Left colon (tissue), 2 donors: ENCODE results near the gene GUCY2D. TPM values are rescaled to one million over a fixed set of nuclear protein-coding genes. Genes with fewer than 3 reads are reported as not detected.

ENCODE experiments used
- ATAC-seq: fragments of 200-7000 bp; cut with Tn5 transposase; one replicate; pipeline ENCODE4 v1.9.1; 2020; ENCODE audit warnings: mild to moderate bottlenecking, moderate library complexity
- DNase-seq, 2 donors: peaks; one replicate each; pipeline ENCODE4 v3.0.0-alpha.2; 2020
- intact Hi-C, 2 donors: fragments of 100-400 bp; cut with DNase I in 1 of 2; cut with micrococcal nuclease in 1 of 2; formaldehyde crosslinking; loops; one replicate each; pipeline versions ENCODE4 v1.11.2 to v1.14.0; 2022; cut with DNase I, micrococcal nuclease
- total RNA-seq, 2 donors: library from RNA; stranded (reverse); fragmentation: NEBNext Ultra II Directional; extraction: Animal tissue kit (Norgen Biotek cat#: 25700); gene quantifications; one replicate each; pipeline ENCODE4 v1.2.1, GENCODE V29; 2021
- donor health status: DM: no; HTN: no; CAD: no.
- donor health status: DM: yes; HTN: yes; CAD: no.

Gene GUCY2D
- total RNA-seq, 2 donors from 2014 or later = not detected

DNA sequence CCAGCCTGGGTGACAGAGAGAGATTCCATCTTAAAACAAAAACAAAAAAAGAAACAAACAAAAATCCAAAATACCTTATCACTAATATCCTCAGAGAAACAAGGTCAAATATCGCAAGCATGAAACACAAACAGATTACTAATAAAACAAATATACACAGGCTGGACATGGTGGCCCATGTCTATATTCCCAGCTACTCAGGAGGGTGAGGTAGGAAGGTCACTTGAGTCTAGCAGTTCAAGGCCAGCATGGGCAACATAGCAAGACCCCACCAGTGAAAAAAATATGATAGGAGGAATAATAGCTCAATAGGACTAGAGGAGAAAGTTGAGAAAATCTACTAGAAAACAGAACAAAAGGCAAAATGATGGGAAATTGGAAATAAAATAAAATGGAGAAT, 29.5 kb downstream of the GUCY2D start:
- no peak for ATAC-seq
- intact Hi-C loops = no loop called here
- DNase-seq = no peak

DNA sequence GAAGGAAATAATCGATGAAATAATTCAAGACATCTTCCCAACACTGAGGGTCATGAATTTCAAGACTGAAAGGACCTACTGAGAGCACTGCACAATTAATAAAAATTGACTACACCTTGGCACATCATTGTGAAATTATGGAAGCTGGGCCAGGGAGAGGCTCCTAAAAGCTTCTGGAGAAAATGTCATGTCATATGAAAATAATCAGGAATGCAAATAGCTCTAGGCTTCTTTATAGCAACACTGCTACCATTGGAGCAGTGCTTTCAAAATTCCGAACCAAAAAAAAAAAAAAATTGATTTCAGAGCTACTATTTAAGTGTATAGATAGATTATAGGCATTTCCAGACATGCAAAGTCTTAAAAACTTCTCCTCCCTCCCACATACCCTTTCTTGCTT, 30.0 kb downstream of the GUCY2D start:
- ATAC-seq (no peak), DNase-seq (no peak)
- intact Hi-C loops = no loop called here

GRCh38 chr17:8038954-8039610, 36.7 kb downstream of the GUCY2D start, which contains the start of gene ALOX15B:
ALOX15B (plus strand) TSS chr17:8039059; CDS start chr17:8039156, 97 bp downstream.
- DNase-seq (peak; percentile 74 to 83), ATAC-seq (peak; percentile 98)

DNA sequence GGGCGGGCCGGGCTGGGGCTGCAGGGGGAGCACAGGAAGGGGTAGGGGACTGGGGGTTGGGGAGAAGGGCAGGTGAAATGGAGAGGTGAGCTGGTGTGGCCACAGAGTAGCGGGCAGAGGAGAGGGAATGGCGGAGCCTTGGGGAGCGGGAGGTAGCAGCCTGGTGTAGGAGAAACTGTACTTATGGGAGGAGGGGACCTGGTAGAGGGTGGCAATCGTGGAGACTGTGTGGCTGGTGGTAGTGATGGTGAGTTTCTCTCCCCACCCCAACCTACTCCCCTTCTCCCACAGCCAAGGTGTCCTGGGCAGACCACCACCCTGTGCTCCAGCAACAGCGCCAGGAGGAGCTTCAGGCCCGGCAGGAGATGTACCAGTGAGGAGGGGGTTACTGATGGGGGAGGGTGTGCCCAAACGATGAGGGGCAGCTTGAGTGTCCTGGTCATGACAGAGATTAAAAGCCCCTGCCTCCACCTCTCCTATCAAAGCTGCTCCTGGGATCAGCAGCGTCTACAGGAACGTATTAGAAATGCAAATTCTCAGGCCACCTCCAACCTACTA, 37.3 kb downstream of the GUCY2D start:
- ATAC-seq (no peak), DNase-seq (no peak)
- intact Hi-C loops = no loop called here

More at GRCh38 chr17:8038954-8039610, 36.7 kb downstream of the GUCY2D start, which contains the start of gene ALOX15B:
- intact Hi-C loops = no loop called here

- ATAC-seq (peak; percentile 48), DNase-seq (peak in 1 of 2 donors; percentile 34)
- intact Hi-C loops = no loop called here
Observed at GRCh38 chr17:8041249-8041928, 39.0 kb downstream of the GUCY2D start.

DNA sequence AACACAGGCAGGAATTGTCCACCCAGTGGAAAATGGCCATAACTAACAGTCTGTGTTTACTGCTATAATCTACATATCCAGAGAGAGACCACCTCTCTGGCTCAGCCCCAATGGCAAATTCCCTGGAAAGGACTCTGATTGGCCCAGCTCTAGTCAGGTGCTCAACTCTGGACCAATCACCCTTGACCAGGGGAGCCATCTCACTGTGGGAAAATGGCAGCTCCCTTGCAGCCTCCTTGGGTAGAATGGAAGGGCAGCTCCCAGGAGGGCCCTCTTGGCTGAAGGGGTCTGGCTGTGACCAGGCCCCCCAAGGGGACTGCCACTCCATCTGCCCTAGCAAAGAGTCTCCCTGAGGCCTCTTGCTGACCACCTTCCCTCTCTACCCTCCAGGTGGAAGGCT, 39.6 kb downstream of the GUCY2D start:
- no peak for DNase-seq
- ATAC-seq = no peak
- intact Hi-C loops = no loop called here

GRCh38 chr17:8044819-8045810, 42.7 kb downstream of the GUCY2D start:
- ATAC-seq = no peak
- DNase-seq = no peak
- intact Hi-C loops = no loop called here

DNA sequence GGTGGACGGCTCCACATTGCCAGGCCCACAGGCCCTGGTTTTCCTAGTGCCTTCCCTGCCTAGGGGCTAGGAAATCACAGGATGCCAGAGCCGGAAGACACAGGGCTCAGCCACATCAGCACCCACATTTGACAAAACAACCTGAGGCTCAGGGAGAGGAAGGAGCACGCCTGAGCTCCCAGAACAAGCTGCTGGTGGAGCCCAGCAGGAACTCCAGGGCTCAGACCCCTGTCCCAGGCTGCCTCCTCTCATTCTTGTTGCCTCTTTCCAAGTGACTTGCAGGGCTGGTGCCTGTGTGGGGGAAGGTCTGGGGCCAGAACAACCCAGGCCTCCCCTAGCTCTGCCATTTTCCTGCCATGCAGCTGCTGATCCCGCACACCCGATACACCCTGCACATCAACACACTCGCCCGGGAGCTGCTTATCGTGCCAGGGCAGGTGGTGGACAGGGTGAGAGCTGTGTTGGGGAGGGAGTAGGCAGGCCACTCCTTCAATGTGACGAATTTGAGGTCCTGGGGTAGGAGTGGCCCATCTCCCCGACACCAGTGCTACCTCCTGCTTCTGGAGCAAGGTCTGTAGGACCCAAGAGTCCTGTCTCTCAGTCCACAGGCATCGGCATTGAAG, 44.0 kb downstream of the GUCY2D start:
- ATAC-seq (no peak), DNase-seq (peak in 1 of 2 donors; percentile 10)
- intact Hi-C loops = no loop called here

DNA sequence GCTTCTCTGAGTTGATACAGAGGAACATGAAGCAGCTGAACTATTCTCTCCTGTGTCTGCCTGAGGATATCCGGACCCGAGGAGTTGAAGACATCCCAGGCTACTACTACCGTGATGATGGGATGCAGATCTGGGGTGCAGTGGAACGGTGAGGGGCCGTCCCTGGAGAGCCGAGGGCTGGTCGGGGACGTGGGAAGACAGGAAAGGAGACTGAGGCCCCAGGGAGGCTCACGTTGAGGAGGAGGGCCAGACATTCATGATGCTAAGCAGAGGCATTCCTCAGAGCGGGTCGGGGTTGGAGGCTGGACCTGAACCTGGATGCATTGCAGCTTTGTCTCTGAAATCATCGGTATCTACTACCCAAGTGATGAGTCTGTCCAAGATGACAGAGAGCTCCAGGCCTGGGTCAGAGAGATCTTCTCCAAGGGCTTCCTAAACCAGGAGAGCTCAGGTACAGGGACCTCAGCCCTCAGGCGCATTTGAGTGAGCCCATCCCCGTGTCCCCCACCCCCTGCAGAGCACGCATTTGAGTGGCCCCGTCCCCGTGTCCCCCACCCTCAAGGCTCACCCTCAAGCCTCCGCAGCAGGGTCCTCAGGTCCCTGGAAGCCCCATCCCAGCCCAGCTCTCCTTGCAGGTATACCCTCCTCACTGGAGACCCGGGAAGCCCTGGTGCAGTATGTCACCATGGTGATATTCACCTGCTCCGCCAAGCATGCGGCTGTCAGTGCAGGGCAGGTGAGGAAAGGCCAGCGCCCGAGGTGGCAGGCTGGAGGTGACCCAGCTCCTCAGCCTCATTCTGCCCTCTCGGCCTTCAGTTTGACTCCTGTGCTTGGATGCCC, 44.7 kb downstream of the GUCY2D start:
- DNase-seq (no peak), ATAC-seq (no peak)
- intact Hi-C loops = no loop called here

DNA sequence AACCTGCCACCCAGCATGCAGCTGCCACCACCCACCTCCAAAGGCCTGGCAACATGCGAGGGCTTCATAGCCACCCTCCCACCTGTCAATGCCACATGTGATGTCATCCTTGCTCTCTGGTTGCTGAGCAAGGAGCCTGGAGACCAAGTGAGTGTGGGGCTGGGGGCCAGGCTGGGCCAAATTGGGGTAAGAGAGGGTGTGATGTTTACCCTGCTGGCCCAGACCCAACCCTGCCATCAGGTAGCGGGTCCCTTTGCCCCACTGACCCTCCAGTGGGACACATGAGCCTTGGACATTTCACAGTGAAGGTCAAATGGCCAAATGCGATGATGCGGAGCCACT, 45.3 kb downstream of the GUCY2D start:
- DNase-seq = no peak
- intact Hi-C loops = no loop called here
- ATAC-seq = no peak

GRCh38 chr17:8048236-8048635, 45.8 kb downstream of the GUCY2D start:
- intact Hi-C loops = no loop called here
- DNase-seq (peak in 1 of 2 donors; percentile 8), ATAC-seq (no peak)

DNA sequence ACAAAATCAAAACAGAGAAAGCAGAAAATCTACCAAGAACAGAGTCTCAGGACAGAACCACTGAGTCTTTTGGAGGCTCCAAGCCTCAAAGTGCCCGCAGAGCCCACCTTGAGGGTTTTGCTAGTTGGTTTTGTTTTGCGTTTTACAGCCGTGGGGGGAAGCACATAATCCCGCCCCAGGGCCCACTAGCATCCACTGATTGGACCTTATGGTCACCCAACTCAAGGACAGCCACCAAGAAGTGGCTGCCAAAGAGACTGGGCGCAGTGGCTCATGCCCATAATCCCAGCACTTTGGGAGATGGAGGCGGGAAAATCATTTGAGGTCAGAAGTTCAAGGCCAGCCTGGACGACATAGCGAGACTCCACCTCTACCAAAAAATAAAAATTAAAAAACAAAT, 46.3 kb downstream of the GUCY2D start:
- ATAC-seq (no peak), DNase-seq (no peak)
- intact Hi-C loops = no loop called here

DNA sequence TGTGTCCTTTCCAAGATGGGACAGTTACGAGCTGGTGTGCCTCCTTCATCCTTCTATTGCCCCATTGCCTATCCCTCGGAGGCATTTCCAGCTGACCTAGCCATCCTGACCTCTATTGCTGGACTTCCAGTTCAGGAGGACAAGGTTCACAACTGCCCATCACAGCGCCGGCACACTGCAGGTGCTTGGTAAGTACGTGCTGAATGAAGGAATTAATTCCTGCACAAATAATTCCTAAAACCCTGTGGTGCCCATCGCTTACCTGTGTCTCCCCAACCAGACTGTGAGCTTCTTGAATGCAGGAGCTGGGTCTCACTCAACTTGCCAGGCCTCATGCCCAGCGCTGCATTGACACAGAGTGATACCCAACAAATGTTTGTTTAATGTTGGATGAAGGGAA, 49.4 kb downstream of the GUCY2D start:
- DNase-seq (peak in 1 of 2 donors; percentile 4), ATAC-seq (no peak)
- intact Hi-C loops = no loop called here

DNA sequence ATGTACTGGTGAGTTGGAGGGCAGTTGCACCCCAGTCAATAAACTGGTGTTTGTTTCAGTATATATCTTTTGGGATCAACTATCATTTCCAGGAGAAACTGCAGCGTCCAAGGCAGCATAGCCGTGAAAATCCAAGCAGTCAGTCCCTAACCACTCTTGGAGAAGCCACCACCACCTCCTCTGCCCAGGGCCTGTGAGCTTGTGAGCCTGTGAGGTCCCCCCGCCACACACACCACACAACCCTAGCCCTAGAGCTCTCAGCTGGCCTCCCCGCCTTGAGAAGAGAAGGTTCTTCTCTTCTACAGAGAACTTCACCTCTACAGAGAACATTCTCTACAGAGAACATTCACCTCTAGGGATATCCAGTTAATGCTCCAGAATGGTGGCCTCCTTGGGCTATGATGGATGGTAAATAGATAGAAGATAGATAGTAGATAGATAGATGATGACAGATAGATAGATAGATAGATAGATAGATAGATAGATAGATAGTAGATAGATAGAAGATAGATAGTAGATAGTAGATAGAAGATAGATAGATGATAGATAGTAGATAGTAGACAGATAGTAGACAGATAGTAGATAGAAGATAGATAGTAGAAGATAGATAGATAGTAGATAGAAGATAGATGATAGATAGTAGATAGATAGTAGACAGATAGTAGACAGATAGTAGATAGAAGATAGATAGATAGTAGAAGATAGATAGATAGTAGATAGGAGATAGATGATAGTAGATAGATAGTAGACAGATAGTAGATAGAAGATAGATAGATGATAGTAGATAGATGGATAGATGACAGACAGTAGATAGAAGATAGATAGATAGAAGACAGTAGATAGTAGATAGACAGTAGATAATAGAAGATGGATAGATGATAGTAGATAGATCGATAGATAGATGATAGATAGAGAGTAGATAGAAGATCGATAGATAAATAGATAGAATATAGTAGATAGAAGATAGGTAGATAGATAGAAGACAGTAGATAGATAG, 50.1 kb downstream of the GUCY2D start:
- DNase-seq (no peak), ATAC-seq (no peak)
- intact Hi-C loops = no loop called here

GRCh38 chr17:8053600-8053999, 51.2 kb downstream of the GUCY2D start:
- DNase-seq = no peak
- no peak for ATAC-seq
- intact Hi-C loops = no loop called here

DNA sequence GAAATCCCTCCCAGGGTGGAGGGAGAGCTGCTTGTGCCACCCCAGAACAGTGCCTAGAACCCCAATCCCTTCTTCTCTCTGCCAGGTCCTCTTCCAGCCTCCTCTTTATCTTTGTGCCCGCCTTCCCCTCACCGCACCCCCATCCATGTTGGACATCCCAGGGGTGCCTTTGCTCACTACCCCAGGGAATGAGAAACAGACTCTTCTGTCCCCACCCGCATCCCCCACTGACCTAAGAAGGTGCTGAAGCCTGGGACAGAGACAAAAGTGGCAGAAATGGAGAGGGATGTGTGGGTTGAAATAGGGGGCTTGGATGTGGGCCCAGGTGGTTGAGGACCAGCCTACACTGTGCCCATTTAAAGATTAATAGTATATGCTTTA, 53.4 kb downstream of the GUCY2D start:
- no peak for ATAC-seq
- no peak for DNase-seq

More for the DNA sequence above, 53.4 kb downstream of the GUCY2D start:
- intact Hi-C loops = no loop called here
